Measurements from ENCODE around the gene RANBP17.

RANBP17 gene

DNA sequence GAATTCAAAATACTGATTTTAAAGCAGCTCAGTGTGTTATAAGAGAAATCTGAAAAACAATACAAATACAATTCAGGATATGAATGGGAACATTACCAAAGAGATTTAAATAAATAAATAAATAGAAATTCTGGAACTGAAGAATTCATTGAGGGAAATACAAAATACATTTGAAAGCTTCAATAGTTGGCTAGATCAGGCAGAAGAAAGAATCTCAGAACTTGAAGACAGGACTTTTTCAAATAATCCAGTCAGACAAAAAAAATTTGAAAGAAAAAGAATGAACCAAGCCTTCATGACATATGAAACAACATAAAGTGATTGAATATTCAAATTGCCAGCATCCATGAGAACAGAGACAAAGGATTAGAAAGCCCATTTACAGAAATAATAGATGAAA is 387.6 kb downstream of the RANBP17 start:
- DNase-seq (ENCODE audit: low read depth in 2 of 2) = no peak

DNA sequence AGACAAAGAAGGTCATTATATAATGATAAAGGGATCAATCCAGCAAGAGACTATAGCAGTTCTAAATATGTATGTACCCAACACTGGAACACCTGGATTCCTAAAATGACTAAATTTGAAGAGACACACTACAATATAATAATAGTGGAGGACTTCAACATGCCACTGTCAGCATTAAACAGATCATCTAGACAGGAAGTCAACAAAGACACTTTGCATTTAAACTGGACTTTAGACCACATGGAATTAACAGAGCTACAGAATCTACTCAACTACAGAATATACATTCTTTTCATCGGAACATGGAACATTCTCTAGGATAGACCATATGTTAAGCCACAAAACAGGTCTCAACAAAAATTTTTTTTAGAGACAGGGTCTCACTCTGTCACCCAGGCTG is 388.9 kb downstream of the RANBP17 start:
- no peak for DNase-seq (ENCODE audit: low read depth in 2 of 2)

GRCh38 chr5:171251519-171251918 is 389.7 kb downstream of the RANBP17 start:
- DNase-seq (ENCODE audit: low read depth in 2 of 2) = no peak

GRCh38 chr5:171252674-171253073 is 390.9 kb downstream of the RANBP17 start:
- no peak for DNase-seq (ENCODE audit: low read depth in 2 of 2)

DNA sequence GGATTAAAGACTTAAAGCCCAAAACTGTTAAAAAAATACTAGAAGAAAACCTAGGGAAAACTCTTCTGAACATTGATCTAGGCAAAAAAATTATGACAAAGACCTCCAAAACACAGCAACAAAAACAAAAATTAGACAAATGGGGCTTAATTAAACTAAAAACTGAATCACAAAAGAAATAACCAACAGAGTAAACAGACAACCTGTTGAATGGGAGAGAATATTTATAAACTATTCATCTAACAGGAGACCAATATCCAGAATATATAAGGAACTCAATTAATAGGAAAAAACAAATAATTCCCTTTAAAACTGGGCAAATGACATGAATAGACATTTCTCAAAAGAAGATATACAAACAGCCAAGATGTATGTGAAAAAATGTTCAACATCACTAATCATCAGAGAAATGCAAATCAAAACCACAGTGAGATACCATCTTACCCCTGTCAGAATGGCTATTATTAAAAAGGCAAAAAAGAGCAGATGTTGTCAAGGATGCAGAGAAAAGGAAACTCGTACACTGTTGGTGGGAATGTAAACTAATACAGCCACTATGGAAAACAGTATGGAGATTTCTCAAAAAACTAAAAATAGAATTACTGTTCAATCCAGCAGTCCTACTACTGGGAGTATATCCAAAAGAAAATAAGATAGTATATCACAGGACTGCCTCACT is 397.1 kb downstream of the RANBP17 start:
- no peak for DNase-seq (ENCODE audit: low read depth in 2 of 2)

DNA sequence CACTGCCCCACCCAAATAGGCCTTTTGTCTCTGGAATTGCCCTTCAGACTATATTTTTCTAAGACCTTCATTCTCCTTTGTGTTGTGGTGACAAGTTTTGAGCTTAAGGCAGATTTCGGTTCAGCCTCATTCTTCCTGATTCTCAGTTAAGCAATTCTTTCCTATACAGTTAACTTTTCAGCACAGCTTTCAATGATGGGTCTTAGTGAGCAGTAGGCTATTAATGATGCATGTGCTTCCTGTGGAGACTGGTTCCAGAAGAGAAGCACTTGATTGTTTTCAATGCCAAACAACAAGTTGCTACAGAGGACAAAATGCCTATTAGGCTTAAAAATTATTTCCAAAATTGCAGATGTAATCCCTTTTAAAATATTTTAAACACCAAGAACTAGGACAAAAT is 399.5 kb downstream of the RANBP17 start:
- no peak for DNase-seq (ENCODE audit: low read depth in 2 of 2)

DNA sequence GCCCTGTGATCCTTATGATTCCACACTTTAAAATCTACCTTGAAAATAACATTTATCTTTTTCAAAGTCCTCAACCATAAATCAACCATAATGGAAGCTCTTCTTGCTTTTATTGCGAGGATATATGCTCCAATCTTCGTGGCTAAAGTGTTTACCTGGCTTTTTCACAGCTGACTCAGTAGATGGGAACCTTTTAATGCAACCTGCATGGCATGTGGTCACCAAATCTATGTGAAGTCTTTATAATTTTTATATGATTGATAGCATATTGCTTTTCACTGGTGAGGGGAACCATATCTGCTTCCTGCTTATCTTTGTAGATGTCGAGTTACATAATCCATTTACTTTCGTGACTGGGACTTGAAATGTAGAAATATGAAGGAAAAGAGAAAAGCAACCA is 400.1 kb downstream of the RANBP17 start:
- DNase-seq (ENCODE audit: low read depth in 2 of 2) = no peak

DNA sequence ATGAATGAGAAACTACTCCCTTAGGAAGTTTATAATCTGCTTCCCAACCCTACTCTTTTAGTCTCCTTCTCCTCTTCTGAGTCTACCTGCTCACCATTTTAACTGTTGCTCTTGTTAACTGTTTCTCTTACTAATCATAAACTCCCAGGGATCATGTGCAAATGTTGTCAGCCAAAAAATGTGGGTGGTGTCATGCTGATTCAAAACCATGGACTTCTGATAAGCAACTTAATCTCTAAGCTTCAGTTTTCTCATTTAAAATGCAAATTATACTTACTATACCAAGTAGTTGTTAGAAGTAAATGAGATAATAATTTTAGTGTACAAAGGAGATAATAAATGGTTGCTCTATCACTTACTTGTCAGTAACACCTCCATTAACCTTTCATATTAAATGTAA is 401.4 kb downstream of the RANBP17 start:
- no peak for DNase-seq (ENCODE audit: low read depth in 2 of 2)

- no peak for DNase-seq (ENCODE audit: low read depth in 2 of 2)
Measured at GRCh38 chr5:171264843-171265242, 403.0 kb downstream of the RANBP17 start.

GRCh38 chr5:171268700-171269620 is 407.1 kb downstream of the RANBP17 start:
- DNase-seq (ENCODE audit: low read depth in 2 of 2) = no peak

DNA sequence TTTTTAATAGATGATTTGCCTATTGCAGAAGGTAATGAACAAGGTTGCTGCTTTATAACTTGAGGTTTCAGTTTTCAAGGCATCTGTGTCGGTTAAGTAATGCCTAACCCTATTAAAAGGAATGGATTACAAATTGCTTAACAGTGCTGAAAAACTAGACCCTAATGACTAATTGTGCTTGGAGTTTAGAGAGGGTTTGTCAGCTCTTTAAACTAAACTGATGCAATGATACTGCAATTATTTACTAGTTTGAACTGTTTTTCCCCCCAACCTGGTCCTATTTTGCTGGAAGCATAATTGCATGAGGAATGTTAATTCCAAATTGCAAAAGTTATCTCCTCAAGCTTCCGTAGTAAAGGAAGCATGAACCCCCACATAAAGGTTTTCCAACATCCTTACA is 407.9 kb downstream of the RANBP17 start:
- DNase-seq (ENCODE audit: low read depth in 2 of 2) = no peak

DNA sequence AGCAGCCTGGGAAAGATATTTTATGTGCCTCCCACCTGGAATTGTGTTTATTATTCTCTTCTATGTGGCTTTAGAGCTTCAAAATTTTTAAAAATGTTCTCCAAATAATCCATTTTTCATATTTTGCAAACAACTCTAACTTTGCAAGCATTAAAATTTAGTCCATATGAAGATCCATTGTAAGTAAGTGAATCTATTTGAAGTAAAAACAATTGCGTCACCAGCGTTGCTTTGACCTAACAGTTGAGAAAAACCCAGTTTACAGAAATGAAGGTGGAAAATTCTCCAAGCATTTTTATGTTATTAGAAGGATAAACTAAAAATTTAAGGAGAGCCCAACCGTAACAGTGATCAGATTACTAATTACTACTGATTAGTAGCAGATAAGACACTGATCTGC is 408.3 kb downstream of the RANBP17 start:
- no peak for DNase-seq (ENCODE audit: low read depth in 2 of 2)

GRCh38 chr5:171271798-171272197 is 410.0 kb downstream of the RANBP17 start:
- no peak for DNase-seq (ENCODE audit: low read depth in 2 of 2)

DNA sequence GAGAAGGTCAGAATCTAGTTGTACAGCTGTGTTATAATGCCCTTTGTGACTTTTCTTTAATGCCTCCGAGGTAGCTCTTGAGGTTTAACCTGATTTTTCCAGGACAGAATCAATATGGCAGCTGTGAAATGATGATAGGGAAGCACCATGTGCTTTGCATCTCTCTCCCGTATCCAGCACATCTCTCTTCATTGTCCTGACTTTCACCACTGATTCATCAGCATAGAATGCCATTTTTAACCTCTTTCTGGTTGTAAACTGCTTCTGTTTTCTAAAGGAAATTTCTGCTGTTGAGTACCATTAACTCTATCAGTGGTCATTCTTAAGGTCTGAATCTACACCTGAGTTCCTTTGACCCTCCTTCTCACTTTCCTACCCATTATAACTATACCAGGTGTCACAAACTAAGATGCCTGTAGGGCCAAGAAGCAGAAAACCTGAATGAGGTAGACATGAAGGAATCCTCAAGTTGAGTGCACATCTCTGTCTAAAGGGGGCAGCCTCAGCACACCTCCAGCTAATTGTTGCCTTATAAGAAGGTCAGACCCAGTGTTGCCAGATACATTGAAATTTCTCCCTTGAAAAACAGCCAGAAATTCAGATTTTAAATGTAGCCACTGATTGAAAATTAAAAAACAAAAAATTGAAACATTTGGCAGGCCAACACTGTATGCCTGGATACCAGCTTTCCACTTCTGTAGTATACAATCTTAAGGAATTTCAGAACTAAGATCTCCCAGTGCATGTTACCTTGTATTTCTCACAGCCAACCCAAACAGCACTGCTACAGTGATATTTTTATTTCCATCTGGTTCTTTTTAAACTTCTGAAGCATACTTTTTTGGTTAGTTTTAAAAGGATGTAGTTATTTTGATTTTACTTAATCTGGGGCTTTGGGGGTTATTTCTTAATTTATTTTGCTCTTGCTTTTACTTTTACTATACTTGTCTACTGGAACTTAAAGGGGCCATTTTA is 411.5 kb downstream of the RANBP17 start:
- DNase-seq (ENCODE audit: low read depth in 2 of 2) = no peak

GRCh38 chr5:171275841-171276544 is 414.2 kb downstream of the RANBP17 start:
- DNase-seq (ENCODE audit: low read depth in 2 of 2) = no peak

GRCh38 chr5:171283753-171284152 is 421.9 kb downstream of the RANBP17 start:
- no peak for DNase-seq (ENCODE audit: low read depth in 2 of 2)

- no peak for DNase-seq (ENCODE audit: low read depth in 2 of 2)
Measured at GRCh38 chr5:171285465-171285864, 423.6 kb downstream of the RANBP17 start.

GRCh38 chr5:171288066-171288465 is 426.2 kb downstream of the RANBP17 start:
- no peak for DNase-seq (ENCODE audit: low read depth in 2 of 2)

- DNase-seq (ENCODE audit: low read depth in 2 of 2) = no peak
Measured at GRCh38 chr5:171291371-171291770, 429.6 kb downstream of the RANBP17 start.

GRCh38 chr5:171295299-171295698 is 433.5 kb downstream of the RANBP17 start:
- DNase-seq (ENCODE audit: low read depth in 2 of 2) = no peak

DNA sequence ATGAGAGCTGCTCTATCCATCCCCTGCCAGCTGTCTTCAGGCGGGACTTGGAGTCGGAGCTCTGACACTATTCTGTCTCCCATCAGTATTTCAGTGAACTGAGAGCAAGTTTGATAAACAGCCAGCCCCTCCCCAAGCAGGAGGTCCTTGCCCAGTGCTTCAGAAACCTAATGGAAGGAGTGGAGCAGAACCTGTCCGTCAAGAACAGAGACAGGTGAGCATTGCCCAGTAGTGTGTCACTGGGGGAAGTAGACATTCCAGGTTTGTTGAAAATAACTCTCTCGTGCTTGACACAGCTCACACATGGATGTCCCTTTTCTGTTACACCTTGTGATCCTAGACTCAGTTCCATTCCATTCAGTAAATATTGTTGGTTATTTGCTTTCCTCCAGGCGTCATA is 434.0 kb downstream of the RANBP17 start:
- DNase-seq (ENCODE audit: low read depth in 2 of 2) = no peak

Measured in stimulated activated CD8-positive, alpha-beta memory T cell treated with anti-CD3 and anti-CD28 coated beads, Interleukin-7, amount 100 ng/mL, for 1 hour (primary cell).